Osteocyte (in vitro differentiated cells): ENCODE measurements around the gene NOCT. TPM values are rescaled to one million over a fixed set of nuclear protein-coding genes. Genes with fewer than 3 reads are reported as not detected.
A peak's percentile ranks its signal among the peaks of the same experiment; 100 is the strongest.

Experiments
- DNase-seq: peaks from one replicate; pipeline ENCODE4 v3.0.0; 2021; ENCODE audit warnings: mixed read lengths; ENCODE audit not compliant: unreplicated experiment; ENCODE audit errors: extremely low spot score
- H3K27ac Mint-ChIP-seq: one replicate; pipeline ENCODE4 v1.8.0; 2021; ENCODE audit warnings: mild to moderate bottlenecking, mixed read lengths; ENCODE audit not compliant: unreplicated experiment
- H3K27me3 Mint-ChIP-seq: one replicate; pipeline ENCODE4 v1.8.0; 2021; ENCODE audit warnings: mixed read lengths; ENCODE audit not compliant: unreplicated experiment
- H3K36me3 Mint-ChIP-seq: one replicate; pipeline ENCODE4 v1.8.0; 2021; ENCODE audit warnings: mixed read lengths; ENCODE audit not compliant: unreplicated experiment
- H3K4me1 Mint-ChIP-seq: one replicate; pipeline ENCODE4 v1.8.0; 2021; ENCODE audit warnings: mixed read lengths; ENCODE audit not compliant: unreplicated experiment
- H3K4me3 Mint-ChIP-seq: one replicate; pipeline ENCODE4 v1.8.0; 2021; ENCODE audit warnings: mild to moderate bottlenecking, moderate library complexity, mixed read lengths; ENCODE audit not compliant: unreplicated experiment
- H3K9me3 Mint-ChIP-seq: one replicate; pipeline ENCODE4 v1.8.0; 2021; ENCODE audit warnings: mixed read lengths; ENCODE audit not compliant: unreplicated experiment
- total RNA-seq: library from RNA; stranded (reverse); gene quantifications from 2 replicates; pipeline ENCODE4 v1.2.1, GENCODE V29; 2021
- TF ChIP-seq, protein P1 (sequence below): fragments of 200-600 bp; sonication (generic); IDR thresholded peaks from 2 replicates; pipeline ENCODE4 v1.5.0; 2021; ENCODE audit warnings: antibody characterized with exemption, mild to moderate bottlenecking, moderate library complexity

NOCT gene
- total RNA-seq, 1 donor from 2014 or later = 16.0 TPM

DNA sequence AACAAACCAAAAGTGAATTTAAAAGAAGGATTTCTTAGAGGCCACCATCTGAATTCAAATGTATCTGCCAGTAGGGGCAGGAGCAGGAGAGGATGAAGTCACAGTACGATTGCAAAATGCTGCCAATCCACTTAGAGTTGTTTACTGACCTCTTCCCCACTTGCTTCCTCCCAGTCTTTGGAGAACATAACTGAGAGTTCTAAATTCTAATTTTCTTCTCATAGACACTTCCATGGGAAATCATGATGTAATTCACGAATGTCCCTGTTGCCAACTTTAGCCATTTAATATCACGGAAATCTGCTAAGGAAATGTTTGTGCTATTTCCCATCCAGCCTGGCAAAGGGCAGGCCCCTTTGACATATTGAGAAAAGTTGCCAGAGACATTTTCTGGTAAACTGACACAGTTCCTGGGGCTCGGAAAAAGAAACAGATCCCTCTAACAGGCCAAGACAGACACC, 33.6 kb upstream of the NOCT start:
- Mint-ChIP-seq H3K4me3 (no peak overlapping the region), H3K27me3 (no peaks in the 10 kb centered on the region), H3K36me3 (no peaks in the 10 kb centered on the region), H3K27ac (no peak overlapping the region), H3K9me3 (peaks cover 7% of the 10 kb centered on the region), H3K4me1 (peaks cover 8% of the 10 kb centered on the region)
- DNase-seq = no peak
- TF ChIP-seq, protein P1, sequence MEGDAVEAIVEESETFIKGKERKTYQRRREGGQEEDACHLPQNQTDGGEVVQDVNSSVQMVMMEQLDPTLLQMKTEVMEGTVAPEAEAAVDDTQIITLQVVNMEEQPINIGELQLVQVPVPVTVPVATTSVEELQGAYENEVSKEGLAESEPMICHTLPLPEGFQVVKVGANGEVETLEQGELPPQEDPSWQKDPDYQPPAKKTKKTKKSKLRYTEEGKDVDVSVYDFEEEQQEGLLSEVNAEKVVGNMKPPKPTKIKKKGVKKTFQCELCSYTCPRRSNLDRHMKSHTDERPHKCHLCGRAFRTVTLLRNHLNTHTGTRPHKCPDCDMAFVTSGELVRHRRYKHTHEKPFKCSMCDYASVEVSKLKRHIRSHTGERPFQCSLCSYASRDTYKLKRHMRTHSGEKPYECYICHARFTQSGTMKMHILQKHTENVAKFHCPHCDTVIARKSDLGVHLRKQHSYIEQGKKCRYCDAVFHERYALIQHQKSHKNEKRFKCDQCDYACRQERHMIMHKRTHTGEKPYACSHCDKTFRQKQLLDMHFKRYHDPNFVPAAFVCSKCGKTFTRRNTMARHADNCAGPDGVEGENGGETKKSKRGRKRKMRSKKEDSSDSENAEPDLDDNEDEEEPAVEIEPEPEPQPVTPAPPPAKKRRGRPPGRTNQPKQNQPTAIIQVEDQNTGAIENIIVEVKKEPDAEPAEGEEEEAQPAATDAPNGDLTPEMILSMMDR = peak; percentile 13

DNA sequence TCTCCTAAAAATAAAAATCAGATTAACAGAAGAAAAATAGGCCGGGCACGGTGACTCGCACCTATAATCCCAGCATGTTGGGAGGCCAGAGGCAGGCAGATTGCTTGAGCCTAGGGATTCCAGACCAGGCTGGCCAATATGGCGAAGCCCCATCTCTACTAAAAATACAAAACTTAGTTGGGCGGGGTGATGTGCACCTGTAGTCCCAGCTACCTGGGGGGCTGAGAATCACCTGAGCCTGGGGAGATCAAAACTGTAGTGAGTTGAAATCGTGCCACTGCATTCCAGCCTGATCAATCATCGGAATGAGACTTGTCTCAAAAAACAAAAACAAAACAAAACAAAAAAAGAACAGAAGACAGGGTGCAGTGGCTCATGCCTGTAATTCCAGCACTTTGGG, 32.8 kb upstream of the NOCT start:
- Mint-ChIP-seq H3K4me1 (peaks cover under 1% of the 10 kb centered on the region), H3K27me3 (no peaks in the 10 kb centered on the region), H3K9me3 (peaks cover 7% of the 10 kb centered on the region), H3K4me3 (no peak overlapping the region), H3K27ac (no peak overlapping the region), H3K36me3 (no peaks in the 10 kb centered on the region)
- TF ChIP-seq, protein P1 = no peak
- no peak for DNase-seq

DNA sequence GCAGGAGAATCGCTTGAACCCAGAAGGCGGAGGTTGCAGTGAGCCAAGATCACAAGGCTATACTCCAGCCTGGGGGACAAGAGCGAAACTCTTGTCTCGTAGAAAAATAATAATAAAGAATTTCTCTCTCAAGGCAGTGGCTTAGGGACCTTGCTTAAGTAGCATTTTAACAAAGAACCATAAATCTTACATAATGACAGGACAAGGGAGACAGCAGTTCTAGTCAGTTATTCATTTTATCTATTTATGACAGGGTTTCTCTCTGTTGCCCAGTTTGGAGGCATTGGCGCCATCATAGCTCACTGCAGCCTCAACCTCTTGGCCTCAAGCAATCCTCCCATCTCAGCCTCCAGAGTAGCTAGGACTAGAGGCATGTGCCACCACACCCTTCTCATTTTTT, 31.9 kb upstream of the NOCT start:
- no peak for DNase-seq
- Mint-ChIP-seq H3K4me1 (no peaks in the 10 kb centered on the region), H3K9me3 (peaks cover 7% of the 10 kb centered on the region), H3K36me3 (no peaks in the 10 kb centered on the region), H3K27me3 (no peaks in the 10 kb centered on the region), H3K4me3 (no peak overlapping the region), H3K27ac (no peak overlapping the region)
- TF ChIP-seq, protein P1 = no peak

DNA sequence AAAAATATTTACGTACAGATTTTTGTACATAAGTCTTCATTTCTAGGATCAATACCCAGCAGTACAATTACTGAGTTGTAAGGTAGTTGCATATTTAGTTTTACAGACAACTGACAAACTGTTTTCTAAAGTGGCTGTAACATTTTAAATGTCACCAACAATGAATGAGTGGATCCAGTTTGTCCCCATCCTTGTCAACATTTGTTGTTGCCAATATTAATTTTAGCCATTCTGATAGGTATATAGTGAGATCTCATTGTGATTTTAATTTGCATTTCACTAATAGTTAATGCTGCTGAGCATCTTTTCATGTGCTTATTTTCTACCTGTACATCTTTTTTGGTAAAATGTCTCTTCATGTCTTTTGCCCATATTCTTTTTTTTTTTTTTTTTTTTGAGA, 30.9 kb upstream of the NOCT start:
- no peaks in the 10 kb centered on the region for H3K36me3 Mint-ChIP-seq
- H3K4me3 Mint-ChIP-seq = no peak overlapping the region
- TF ChIP-seq, protein P1 = no peak
- H3K9me3 Mint-ChIP-seq = peaks cover 7% of the 10 kb centered on the region
- no peaks in the 10 kb centered on the region for H3K27me3 Mint-ChIP-seq
- H3K27ac Mint-ChIP-seq = no peak overlapping the region
- no peak for DNase-seq
- no peaks in the 10 kb centered on the region for H3K4me1 Mint-ChIP-seq

DNA sequence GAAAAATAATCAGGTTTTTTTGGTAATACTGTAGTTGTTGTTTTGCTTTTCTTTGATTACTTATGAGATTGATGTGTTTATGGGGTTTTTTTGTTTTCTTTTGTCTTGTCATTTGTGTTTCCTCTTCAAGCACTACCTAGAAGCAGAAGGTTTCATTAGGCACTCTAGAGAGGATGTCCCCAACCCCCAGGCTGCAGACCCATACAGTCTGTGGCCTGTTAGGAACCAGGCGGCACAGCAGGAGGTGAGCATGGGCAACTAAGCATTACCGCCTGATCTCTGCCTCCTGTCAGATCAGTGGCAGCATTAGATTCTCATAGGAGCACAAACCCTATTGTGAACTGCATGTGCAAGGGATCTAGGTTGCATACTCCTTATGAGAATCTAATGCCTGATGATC, 22.9 kb upstream of the NOCT start:
- TF ChIP-seq, protein P1 = no peak
- no peaks in the 10 kb centered on the region for H3K27me3 Mint-ChIP-seq
- DNase-seq = no peak
- H3K4me1 Mint-ChIP-seq = no peaks in the 10 kb centered on the region
- no peaks in the 10 kb centered on the region for H3K9me3 Mint-ChIP-seq
- H3K4me3 Mint-ChIP-seq = no peak overlapping the region
- no peak overlapping the region for H3K27ac Mint-ChIP-seq
- no peaks in the 10 kb centered on the region for H3K36me3 Mint-ChIP-seq
